Effector memory CD4-positive, alpha-beta T cell (primary cell): ENCODE measurements around the gene TMED1.

Experiments
- DNase-seq, 3 donors: peaks; one replicate each; pipeline ENCODE4 v3.0.0-alpha.2; 2020
- H3K27ac ChIP-seq: 2 replicates; pipeline ENCODE4 v1.7.0; 2013; ENCODE audit warnings: mild to moderate bottlenecking, low read length, moderate library complexity; ENCODE audit not compliant: insufficient read depth, poor library complexity, severe bottlenecking
- H3K27me3 ChIP-seq: replicated peaks from 2 replicates; pipeline ENCODE4 v1.7.0; 2013; ENCODE audit warnings: mild to moderate bottlenecking, low read length; ENCODE audit not compliant: insufficient read depth, control insufficient read depth, poor library complexity, severe bottlenecking
- H3K36me3 ChIP-seq: 2 replicates; pipeline ENCODE4 v1.7.0; 2013; ENCODE audit warnings: mild to moderate bottlenecking, low read length, moderate library complexity; ENCODE audit not compliant: control insufficient read depth, insufficient read depth
- H3K4me1 ChIP-seq: 2 replicates; pipeline ENCODE4 v1.7.0; 2013; ENCODE audit warnings: low read length, mild to moderate bottlenecking; ENCODE audit not compliant: control insufficient read depth, insufficient read depth, poor library complexity, severe bottlenecking
- H3K4me3 ChIP-seq: 2 replicates; pipeline ENCODE4 v1.7.0; 2013; ENCODE audit warnings: low read length, low read depth, mild to moderate bottlenecking; ENCODE audit not compliant: insufficient read depth, poor library complexity, severe bottlenecking
- H3K9me3 ChIP-seq: 2 replicates; pipeline ENCODE4 v1.7.0; 2013; ENCODE audit warnings: mild to moderate bottlenecking, low read length, moderate library complexity; ENCODE audit not compliant: control insufficient read depth

Gene TMED1

DNA sequence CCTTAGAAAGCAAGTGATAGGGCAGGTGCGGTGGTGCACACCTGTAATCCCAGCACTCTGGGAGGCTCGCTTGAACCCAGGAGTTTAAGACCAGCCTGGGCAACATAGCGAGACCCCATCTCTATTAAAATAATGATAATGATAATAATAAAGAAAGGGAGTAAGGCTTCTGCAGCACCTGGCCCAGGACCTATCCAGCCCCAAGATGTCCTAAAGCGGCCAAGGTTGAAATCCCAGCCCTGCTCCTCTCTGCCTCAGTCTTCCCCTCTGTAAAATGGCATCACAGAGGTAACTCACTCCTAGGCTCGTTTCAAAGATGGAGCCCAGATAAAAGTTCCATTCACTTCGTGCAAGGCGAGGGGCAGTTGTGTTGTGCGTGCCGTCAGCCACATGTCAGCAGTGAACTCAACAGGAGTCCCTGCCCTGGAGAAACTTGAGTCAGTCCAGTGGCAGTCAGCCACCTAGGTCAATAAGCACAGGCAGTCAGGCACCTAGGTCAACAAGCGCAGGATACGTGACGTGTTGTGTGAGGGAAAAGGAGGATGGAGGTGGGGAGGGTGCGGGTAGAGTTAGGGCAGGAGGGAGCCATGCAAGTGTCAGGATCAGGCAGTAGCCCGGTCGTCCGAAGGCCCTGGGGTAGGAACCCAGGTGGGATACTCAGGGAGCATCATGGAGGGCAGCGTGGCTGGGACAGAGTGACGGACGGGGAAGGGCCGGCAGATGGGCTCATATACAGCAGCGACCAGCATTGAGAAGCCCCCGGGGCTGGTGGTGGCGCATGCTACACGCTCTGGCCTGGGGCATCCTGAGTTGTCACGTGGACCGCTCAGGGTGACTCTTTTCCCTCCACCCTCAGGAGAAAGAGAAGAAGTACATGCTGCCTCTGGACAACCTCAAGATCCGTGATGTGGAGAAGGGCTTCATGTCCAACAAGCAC lies 16.6 kb downstream of the TMED1 start:
- H3K4me1 ChIP-seq, result no peaks in the 10 kb centered on the region
- no peaks in the 10 kb centered on the region for H3K9me3 ChIP-seq
- peaks cover 73% of the 10 kb centered on the region for H3K36me3 ChIP-seq
- no peak overlapping the region for H3K4me3 ChIP-seq
- H3K27me3 ChIP-seq, result no peaks in the 10 kb centered on the region
- no peak for DNase-seq
- peak overlapping the region; percentile 1 for H3K27ac ChIP-seq

DNA sequence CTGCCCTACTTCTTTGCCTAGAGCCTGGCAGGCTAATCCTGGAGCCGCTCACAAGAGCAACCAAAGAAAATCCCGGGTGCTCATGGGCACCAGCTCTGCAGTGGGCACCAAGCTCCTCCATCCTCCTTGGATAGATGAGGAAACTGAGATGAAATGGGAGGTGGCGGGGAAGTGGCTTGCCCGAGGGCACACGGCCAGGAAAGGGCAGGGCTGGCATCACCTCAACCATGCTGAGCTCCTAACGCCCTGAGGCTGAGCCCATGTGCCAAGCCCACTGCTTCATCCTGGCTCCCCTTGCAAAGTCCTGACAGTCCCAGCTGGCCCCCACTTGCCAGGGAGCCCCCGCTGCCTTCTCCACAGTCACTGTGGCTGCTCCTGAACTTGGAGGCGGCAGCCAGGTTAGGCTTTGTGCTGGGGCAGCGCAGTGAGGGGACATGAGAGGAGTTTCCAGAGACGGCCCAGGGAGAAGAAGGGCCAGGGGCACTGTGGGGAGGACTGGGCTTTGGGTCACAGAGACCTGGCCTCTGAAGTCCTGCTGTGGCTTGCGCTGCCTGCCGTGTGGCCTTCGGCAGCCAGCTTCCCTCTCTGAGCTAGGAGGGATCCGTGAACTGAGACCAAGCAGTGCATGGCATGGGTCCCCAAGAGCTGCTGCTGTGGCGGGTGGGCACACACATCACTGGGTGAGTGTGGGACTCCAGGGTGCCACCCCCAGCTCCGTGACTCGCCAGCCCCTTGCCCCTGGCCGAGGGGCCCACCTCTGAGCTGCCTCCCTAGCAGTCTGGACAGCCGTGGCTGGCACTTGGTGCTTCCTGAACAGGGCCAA lies 17.5 kb downstream of the TMED1 start:
- Histone ChIP-seq H3K9me3 (no peaks in the 10 kb centered on the region), H3K27me3 (no peaks in the 10 kb centered on the region), H3K36me3 (peaks cover 66% of the 10 kb centered on the region), H3K4me1 (no peaks in the 10 kb centered on the region), H3K4me3 (no peak overlapping the region), H3K27ac (no peak overlapping the region)
- no peak for DNase-seq

DNA sequence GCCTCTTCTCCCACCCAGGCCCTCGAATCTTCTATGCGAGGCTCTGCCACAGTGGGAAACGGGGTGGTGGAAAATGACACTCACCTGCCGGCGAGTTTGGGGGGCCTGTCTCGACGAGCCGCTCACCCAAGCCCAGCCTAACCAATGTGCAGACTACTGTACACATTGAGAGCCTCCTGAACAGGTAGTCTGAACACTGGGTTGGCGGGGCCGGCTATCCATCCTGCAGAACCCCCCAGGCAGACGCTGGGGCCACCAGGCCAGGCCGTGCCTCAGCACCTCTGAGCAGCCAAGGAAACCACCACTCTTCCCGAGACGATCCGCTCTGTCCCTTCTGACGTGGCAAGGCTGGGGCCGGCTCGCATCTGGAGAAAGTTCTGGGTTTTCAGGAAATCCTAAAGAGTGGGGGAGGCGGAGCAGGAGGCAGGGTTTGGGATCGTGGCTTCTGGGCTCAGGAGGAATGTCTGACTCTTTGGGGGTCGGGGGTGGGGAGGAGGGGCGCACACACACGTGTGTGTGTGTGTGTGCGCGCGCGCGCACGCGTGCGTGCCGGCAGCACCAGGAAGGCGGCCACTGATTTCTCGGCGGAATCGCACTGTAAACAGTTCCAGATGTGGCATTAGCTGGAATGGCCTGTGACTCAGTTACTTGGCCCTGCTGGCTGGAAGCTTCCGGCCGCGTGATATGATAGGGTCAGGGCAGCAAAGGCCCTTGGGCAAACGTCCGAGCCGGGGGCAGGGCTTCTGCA lies 18.5 kb downstream of the TMED1 start:
- no peaks in the 10 kb centered on the region for H3K27me3 ChIP-seq
- no peaks in the 10 kb centered on the region for H3K4me1 ChIP-seq
- no peak overlapping the region for H3K4me3 ChIP-seq
- H3K9me3 ChIP-seq, result no peaks in the 10 kb centered on the region
- H3K36me3 ChIP-seq, result peaks cover 71% of the 10 kb centered on the region
- no peak overlapping the region for H3K27ac ChIP-seq
- DNase-seq, result no peak

DNA sequence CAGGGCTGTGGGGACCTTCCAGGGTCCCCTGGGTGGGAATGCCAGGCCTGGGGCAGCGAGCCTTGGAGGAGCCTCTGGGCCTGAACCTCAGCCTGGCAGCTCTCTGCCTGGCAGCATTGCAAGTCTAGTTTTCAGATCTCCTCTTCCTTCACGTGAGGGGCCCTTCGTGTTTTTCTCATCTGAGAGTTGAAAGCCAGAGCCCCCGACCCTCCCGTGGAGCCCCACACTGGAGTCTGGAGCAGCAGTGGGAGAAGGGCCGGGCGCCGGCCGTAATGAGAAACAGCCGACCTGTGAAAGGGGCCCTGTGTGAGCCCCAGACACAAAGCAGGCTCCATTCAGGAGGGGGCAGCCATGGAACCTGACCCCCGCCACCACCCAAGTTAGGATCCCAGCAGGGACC lies 19.3 kb downstream of the TMED1 start:
- Histone ChIP-seq H3K27ac (no peak overlapping the region), H3K4me3 (no peak overlapping the region)

GRCh38 chr19:10815969-10816644 lies 19.9 kb downstream of the TMED1 start:
- Histone ChIP-seq H3K4me1 (no peaks in the 10 kb centered on the region), H3K4me3 (no peak overlapping the region), H3K9me3 (no peaks in the 10 kb centered on the region), H3K27me3 (no peaks in the 10 kb centered on the region), H3K27ac (no peak overlapping the region), H3K36me3 (peaks cover 71% of the 10 kb centered on the region)
- no peak for DNase-seq

More for the DNA sequence above, 19.3 kb downstream of the TMED1 start:
- peaks cover 70% of the 10 kb centered on the region for H3K36me3 ChIP-seq
- no peaks in the 10 kb centered on the region for H3K9me3 ChIP-seq
- H3K27me3 ChIP-seq, result no peaks in the 10 kb centered on the region
- no peaks in the 10 kb centered on the region for H3K4me1 ChIP-seq
- DNase-seq, result no peak

DNA sequence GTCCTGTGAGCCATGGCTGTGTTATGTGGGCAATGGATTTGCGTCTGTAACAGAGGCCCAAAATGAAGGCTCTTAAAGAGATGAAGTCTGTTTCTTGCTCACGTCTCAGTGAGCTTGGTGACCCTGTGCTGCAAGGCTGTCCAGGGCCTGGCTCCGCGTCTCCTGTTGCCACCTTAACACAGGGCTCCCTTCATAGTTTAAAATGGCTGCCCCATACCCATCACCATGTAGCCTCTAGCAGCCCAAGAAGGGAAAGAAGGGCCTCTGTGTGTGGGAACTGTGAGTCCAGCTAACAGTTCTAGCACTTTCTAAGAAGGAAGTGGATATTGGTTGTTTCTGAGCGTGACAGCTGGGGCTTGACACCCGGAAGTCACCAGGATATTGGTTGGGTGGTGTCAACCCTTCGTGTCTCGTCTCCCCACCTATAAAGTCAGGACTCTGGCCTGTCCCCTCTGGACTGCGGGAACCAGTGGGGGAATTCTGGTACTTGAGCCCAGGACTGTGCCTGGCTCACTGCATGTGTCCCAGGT lies 20.9 kb downstream of the TMED1 start:
- peaks cover 71% of the 10 kb centered on the region for H3K36me3 ChIP-seq
- no peak for DNase-seq
- no peaks in the 10 kb centered on the region for H3K9me3 ChIP-seq
- no peak overlapping the region for H3K27ac ChIP-seq
- no peaks in the 10 kb centered on the region for H3K27me3 ChIP-seq
- H3K4me3 ChIP-seq, result no peak overlapping the region
- H3K4me1 ChIP-seq, result no peaks in the 10 kb centered on the region

GRCh38 chr19:10812902-10813404 lies 23.1 kb downstream of the TMED1 start:
- H3K4me1 ChIP-seq, result peaks cover 12% of the 10 kb centered on the region
- H3K4me3 ChIP-seq, result no peak overlapping the region
- H3K9me3 ChIP-seq, result no peaks in the 10 kb centered on the region
- H3K27ac ChIP-seq, result no peak overlapping the region
- peaks cover 66% of the 10 kb centered on the region for H3K36me3 ChIP-seq
- no peak for DNase-seq
- H3K27me3 ChIP-seq, result no peaks in the 10 kb centered on the region

DNA sequence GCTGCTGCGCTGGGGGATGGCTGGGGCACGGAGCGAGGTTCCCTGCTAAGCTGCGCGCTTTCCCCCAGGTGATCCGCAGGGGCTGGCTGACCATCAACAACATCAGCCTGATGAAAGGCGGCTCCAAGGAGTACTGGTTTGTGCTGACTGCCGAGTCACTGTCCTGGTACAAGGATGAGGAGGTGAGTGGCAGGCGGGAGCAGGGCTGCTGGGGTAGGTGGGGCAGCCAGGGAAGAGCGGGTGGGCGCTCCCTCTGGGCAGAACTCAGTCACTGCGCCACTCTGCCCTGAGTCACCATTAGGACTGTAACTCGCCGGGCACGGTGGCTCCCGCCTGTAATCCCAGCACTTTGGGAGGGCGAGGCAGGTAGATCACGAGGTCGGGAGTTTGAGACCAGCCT lies 23.8 kb downstream of the TMED1 start:
- no peak overlapping the region for H3K4me3 ChIP-seq
- H3K27me3 ChIP-seq, result no peaks in the 10 kb centered on the region
- peaks cover 61% of the 10 kb centered on the region for H3K36me3 ChIP-seq
- DNase-seq, result no peak
- H3K4me1 ChIP-seq, result peaks cover 12% of the 10 kb centered on the region
- no peaks in the 10 kb centered on the region for H3K9me3 ChIP-seq
- no peak overlapping the region for H3K27ac ChIP-seq
